HepG2 (cell line): ENCODE data around the gene ESR1. TPM values are rescaled to one million over a fixed set of nuclear protein-coding genes. Genes with fewer than 3 reads are reported as not detected.

ENCODE experiments used
- ATAC-seq: fragments of 200-7000 bp; cut with Tn5 transposase; 3 replicates; pipeline ENCODE4 v1.9.1; 2020; ENCODE audit warnings: mild to moderate bottlenecking, moderate library complexity
- BruUV-seq: library from RNA; stranded (reverse); fragments of 400-500 nt; replicated peaks from 2 replicates; lab custom pipeline; 2021; lab: Mats Ljungman, UMichigan
- CTCF ChIA-PET: fragments of 300-600 bp; formaldehyde crosslinking; extraction: SDS; loops from one replicate; lab custom pipeline; 2021; ENCODE audit warnings: low total read pairs, inconsistent platforms, low intra/inter-chr PET ratio; lab: Yijun Ruan, JAX
- POLR2A ChIA-PET: fragments of 350-600 bp; sonication (Branson Sonifier 250); formaldehyde crosslinking; loops from one replicate; lab custom pipeline; 2020; ENCODE audit warnings: antibody characterized with exemption, inconsistent platforms; lab: Yijun Ruan, JAX
- DNase-seq: peaks from one replicate; pipeline ENCODE4 v3.0.0-alpha.2; 2015; ENCODE audit warnings: low spot score
- FAIRE-seq: peaks from 3 replicates; lab custom pipeline; 2011; peaks lifted over from hg19 to GRCh38; lab: Jason Lieb, UNC
- H2AFZ ChIP-seq: one replicate; pipeline ENCODE4 v1.6.1; 2011; ENCODE audit warnings: low read length, inconsistent platforms
- H3K27ac ChIP-seq: fragments of 300-600 bp; 3 replicates; pipeline ENCODE4 v1.8.0; 2011; ENCODE audit warnings: mixed run types, mild to moderate bottlenecking, mixed read lengths, low read length, inconsistent platforms; ENCODE audit not compliant: insufficient read depth; ENCODE audit errors: extremely low read length
- H3K27me3 ChIP-seq, 2 experiments: fragments of 200-600 bp in 1 of 2; 2 replicates in 1 of 2; 3 replicates in 1 of 2; pipeline versions ENCODE4 v1.6.0 to v1.8.0; 2011; ENCODE audit warnings: low read length in 2 of 2, mild to moderate bottlenecking in 2 of 2, moderate library complexity in 2 of 2, inconsistent platforms in 1 of 2; ENCODE audit not compliant: insufficient read depth in 2 of 2, control insufficient read depth in 1 of 2
- H3K36me3 ChIP-seq, 2 experiments: fragments of 200-600 bp in 1 of 2; replicated peaks in 1 of 2; 2 replicates in 1 of 2; 3 replicates in 1 of 2; pipeline versions ENCODE4 v1.5.1 to v1.8.0; 2011; ENCODE audit warnings: low read length in 2 of 2, inconsistent platforms in 1 of 2; ENCODE audit not compliant: insufficient read depth in 2 of 2, control insufficient read depth in 1 of 2
- H3K4me1 ChIP-seq: 2 replicates; pipeline ENCODE4 v1.5.1; 2012; ENCODE audit warnings: low read length, inconsistent platforms; ENCODE audit not compliant: insufficient read depth
- H3K4me2 ChIP-seq: 2 replicates; pipeline ENCODE4 v1.6.0; 2011; ENCODE audit warnings: low read depth, low read length, inconsistent platforms
- H3K4me3 ChIP-seq, 3 experiments: fragments of 200-600 bp in 1 of 3; sonication (generic), shearing (Covaris generic) in 1 of 3; replicated peaks in 1 of 3; 2 replicates each; pipeline ENCODE4 v1.5.1; 2011 to 2016; ENCODE audit warnings: low read length in 3 of 3, inconsistent platforms in 2 of 3, low read depth in 2 of 3, mild to moderate bottlenecking in 2 of 3, control low read depth in 1 of 3, mixed read lengths in 1 of 3; ENCODE audit not compliant: insufficient read depth in 1 of 3
- H3K79me2 ChIP-seq: one replicate; pipeline ENCODE4 v1.6.1; 2011; ENCODE audit warnings: low read length, inconsistent platforms; ENCODE audit not compliant: insufficient read depth
- H3K9ac ChIP-seq: 2 replicates; pipeline ENCODE4 v1.6.0; 2011; ENCODE audit warnings: mild to moderate bottlenecking, low read depth, low read length, inconsistent platforms; ENCODE audit not compliant: insufficient read depth
- H3K9me3 ChIP-seq: 2 replicates; pipeline ENCODE4 v1.5.1; 2012; ENCODE audit warnings: mild to moderate bottlenecking, low read length
- H4K20me1 ChIP-seq: 2 replicates; pipeline ENCODE4 v1.6.0; 2011; ENCODE audit warnings: inconsistent platforms, mild to moderate bottlenecking, low read length, moderate library complexity; ENCODE audit not compliant: insufficient read depth
- CENPT ChIP-seq: sonication (generic); formaldehyde crosslinking; IDR thresholded peaks from 2 replicates; pipeline ENCODE4 v1.8.0; 2022; ENCODE audit warnings: low read depth, mild to moderate bottlenecking, moderate library complexity, missing genetic modification reagents
- SIX1 ChIP-seq: sonication (generic); formaldehyde crosslinking; IDR thresholded peaks from 2 replicates; pipeline ENCODE4 v1.4.0; 2020; ENCODE audit warnings: missing genetic modification reagents, borderline replicate concordance
- THAP8 ChIP-seq: sonication (generic); formaldehyde crosslinking; IDR thresholded peaks from 2 replicates; pipeline ENCODE4 v1.5.1; 2020; ENCODE audit warnings: missing genetic modification reagents, mild to moderate bottlenecking, borderline replicate concordance
- U2AF2 ChIP-seq: fragments of 200-400 bp; formaldehyde crosslinking; IDR thresholded peaks from 2 replicates; pipeline ENCODE4 v1.6.1; 2017; ENCODE audit warnings: low read depth, mild to moderate bottlenecking, low read length
- ZNF318 ChIP-seq: sonication (generic); formaldehyde crosslinking; IDR thresholded peaks from 2 replicates; pipeline ENCODE4 v1.4.0; 2020; ENCODE audit warnings: mild to moderate bottlenecking, missing genetic modification reagents
- ZNF335 ChIP-seq: sonication (generic); formaldehyde crosslinking; IDR thresholded peaks from 2 replicates; pipeline ENCODE4 v1.4.0; 2020; ENCODE audit warnings: missing genetic modification reagents
- ZNF547 ChIP-seq: sonication (generic); formaldehyde crosslinking; IDR thresholded peaks from 2 replicates; pipeline ENCODE4 v1.5.1; 2020; ENCODE audit warnings: mild to moderate bottlenecking, missing genetic modification reagents
- ZNF770 ChIP-seq: sonication (generic); formaldehyde crosslinking; IDR thresholded peaks from 2 replicates; pipeline ENCODE4 v1.5.0; 2020; ENCODE audit warnings: mild to moderate bottlenecking, missing genetic modification reagents
- ZNF83 ChIP-seq: sonication (generic); formaldehyde crosslinking; IDR thresholded peaks from 2 replicates; pipeline ENCODE4 v1.4.0; 2020; ENCODE audit warnings: missing genetic modification reagents, mild to moderate bottlenecking, borderline replicate concordance
- WGBS: methylation state at CpG from one replicate; pipeline ENCODE4 v1.1.6; 2017; ENCODE audit warnings: low lambda C conversion rate; 5-methylcytosine and 5-hydroxymethylcytosine counted together
- in situ Hi-C: cut with HindIII; loops from 2 replicates; pipeline ENCODE4 v1.10.0; 2017; ENCODE audit warnings: low pct_unique_long_range_greater_than_20kb; ENCODE audit not compliant: extremely low pct_ligation_motif_present
- intact Hi-C: fragments of 100-400 bp; cut with micrococcal nuclease; formaldehyde crosslinking; loops from one replicate; pipeline ENCODE4 v1.10.0; 2022; ENCODE audit not compliant: unreplicated experiment
- polyA plus RNA-seq, 8 experiments: library from polyadenylated mRNA; depleted of rRNA in 3 of 8; stranded (reverse) in 7 of 8; unstranded in 1 of 8; fragments of >200 nt; fragmentation: Illumina TruSeq in 4 of 8; extraction: Trizol in 4 of 8; gene quantifications; 2 replicates each; pipeline versions ENCODE4 v1.2.1 to v1.2.3, GENCODE V29; 2011 to 2016; ENCODE audit warnings: low read depth in 4 of 8, missing spikeins in 1 of 8, mixed read lengths in 1 of 8; ENCODE audit not compliant: insufficient read depth in 1 of 8
- total RNA-seq, 5 experiments: library from RNA; depleted of rRNA; stranded (reverse); fragments of >200 nt; fragmentation: Illumina TruSeq; extraction: Trizol; gene quantifications; 2 replicates each; pipeline ENCODE4 v1.2.3, GENCODE V29; 2016; ENCODE audit warnings: low read depth in 1 of 5
- TF ChIP-seq, protein P1 (sequence below): sonication (generic); formaldehyde crosslinking; IDR thresholded peaks from 2 replicates; pipeline ENCODE4 v1.5.0; 2020; ENCODE audit warnings: missing genetic modification reagents

Gene ESR1
- total and polyA plus RNA-seq, 2 of the 13 experiments (the other 11 are each of a cell fraction or from before 2014, with no cell fraction given): not detected

DNA sequence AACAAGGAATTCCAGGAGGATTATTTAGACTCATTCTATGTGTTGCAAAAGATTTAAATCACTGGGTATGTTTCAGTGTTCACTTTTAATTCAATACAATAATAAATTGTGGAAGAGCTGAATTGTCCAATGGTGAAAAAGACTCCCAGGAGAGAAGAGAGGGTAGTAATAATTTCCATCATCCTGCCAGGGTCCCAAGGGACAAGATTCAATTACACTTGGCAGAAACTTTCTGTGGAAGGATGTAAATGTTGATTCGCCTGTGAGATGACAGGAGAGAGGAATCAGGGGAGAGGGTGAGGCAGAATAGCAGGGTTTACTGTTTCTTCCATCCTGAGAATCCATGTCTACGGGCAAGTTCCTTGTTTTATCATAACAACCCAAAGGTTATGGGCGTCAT, 342.7 kb downstream of the ESR1 start (continued):
- TF ChIP-seq, protein P1, sequence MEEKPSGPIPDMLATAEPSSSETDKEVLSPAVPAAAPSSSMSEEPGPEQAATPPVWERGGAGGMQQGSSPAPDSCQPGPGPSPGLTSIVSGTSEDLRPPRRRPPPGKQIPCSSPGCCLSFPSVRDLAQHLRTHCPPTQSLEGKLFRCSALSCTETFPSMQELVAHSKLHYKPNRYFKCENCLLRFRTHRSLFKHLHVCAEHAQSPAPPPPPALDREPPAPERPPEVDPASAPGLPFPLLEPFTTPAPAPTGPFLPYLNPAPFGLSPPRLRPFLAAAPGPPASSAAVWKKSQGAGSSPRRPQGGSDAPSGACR (CRISPR knock-in tag): no peak
- no peak for TF ChIP-seq CENPT (CRISPR knock-in tag)
- TF ChIP-seq ZNF770 (CRISPR knock-in tag): no peak
- no peak for TF ChIP-seq ZNF547 (CRISPR knock-in tag)
- no peak for TF ChIP-seq U2AF2

DNA sequence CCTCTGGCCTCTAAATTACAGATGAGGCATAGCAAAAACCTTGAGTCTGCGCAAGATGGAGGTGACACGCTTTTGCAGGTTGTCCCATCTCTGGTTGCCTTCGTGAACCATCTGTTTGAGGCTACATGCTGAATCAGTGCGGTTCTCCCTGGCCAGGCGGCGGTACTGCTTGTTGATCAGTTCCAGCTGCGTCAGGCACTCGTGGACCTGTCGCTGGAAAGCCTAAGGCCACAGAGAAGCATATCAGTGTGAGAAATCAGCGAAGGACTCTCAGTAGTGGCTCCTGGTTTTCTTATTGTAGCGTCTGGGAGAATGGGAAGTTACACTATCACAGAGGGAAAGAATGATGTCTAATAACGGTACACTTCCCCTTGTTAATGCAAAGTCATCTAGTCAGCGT, 344.4 kb downstream of the ESR1 start:
- Histone ChIP-seq H3K4me2 (no peak overlapping the region), H3K27me3 (no peaks in the 10 kb centered on the region), H3K27ac (no peak overlapping the region), H3K9ac (no peak overlapping the region), H3K79me2 (no peaks in the 10 kb centered on the region), H2AFZ (no peak overlapping the region), H3K36me3 (no peaks in the 10 kb centered on the region; a peak in 1 of 5 replicates), H3K9me3 (no peaks in the 10 kb centered on the region), H3K4me1 (no peaks in the 10 kb centered on the region), H3K4me3 (no peak overlapping the region), H4K20me1 (no peaks in the 10 kb centered on the region)
- in situ Hi-C loops (no loop called here), intact Hi-C loops (no loop called here)
- FAIRE-seq (no peak), DNase-seq (no peak), ATAC-seq (no peak)
- ChIA-PET POLR2A (no interaction called here), CTCF (no interaction called here)
- 96% methylated on average over 13 of the region's 13 CpGs for WGBS
- no TSS peak for BruUV-seq
- TF ChIP-seq SIX1 (CRISPR knock-in tag) (no peak), THAP8 (no peak), ZNF335 (CRISPR knock-in tag) (no peak), ZNF83 (CRISPR knock-in tag) (no peak), ZNF318 (CRISPR knock-in tag) (no peak)
